ENCODE results near the gene ABCB11.
"Not testable (repeated sequence)": the region's sequence is repeated elsewhere in the genome, so short reads cannot be mapped to it uniquely, and the experiment has no call there.

DNA sequence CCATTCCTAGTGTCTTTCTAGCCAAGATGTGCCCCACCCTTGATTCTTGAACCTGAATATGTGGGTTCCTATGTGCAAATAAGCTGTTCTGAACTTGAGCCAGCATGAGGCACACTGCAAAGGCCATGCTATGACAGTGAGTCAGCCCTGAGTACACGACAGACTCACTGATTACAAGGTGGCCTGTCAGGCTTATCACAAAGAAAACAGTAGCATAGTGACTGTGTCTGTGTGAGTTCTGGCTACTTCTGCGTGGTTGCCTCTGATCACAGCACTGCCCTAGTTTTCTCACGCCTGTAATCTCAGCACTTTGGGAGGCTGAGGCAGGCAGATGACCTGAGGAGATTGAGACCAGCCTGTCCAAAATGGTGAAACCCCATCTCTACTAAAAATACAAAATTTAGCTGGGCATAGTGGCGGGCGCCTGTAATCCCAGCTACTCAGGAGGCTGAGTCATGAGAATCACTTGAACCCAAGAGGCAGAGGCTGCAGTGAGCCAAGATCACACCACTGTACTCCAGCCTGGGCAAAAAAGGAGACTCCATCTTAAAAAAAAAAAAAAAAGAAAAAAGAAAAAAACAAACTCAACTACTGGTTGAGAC is 18.8 kb downstream of the ABCB11 start:
- not testable (repeated sequence) for TF ChIP-seq CTCF (IDR thresholded peaks at IDR 0.05; ENCODE audit: low read depth, low read length); EZH2phosphoT487 (IDR thresholded peaks at IDR 0.05; ENCODE audit: low read depth)

Data from OCI-LY3 (cell line).